AG04449 (cell line): ENCODE measurements around the gene CPNE1.

Source experiments
- CTCF ChIA-PET: fragments of 350-600 bp; formaldehyde crosslinking; extraction: SDS; loops from one replicate; lab custom pipeline; 2021; ENCODE audit warnings: antibody characterized with exemption; lab: Yijun Ruan, JAX
- POLR2A ChIA-PET: fragments of 400-600, 350-600 bp; formaldehyde crosslinking; extraction: SDS; loops from one replicate; lab custom pipeline; 2020; ENCODE audit warnings: antibody characterized with exemption, inconsistent platforms; lab: Yijun Ruan, JAX
- DNase-seq: peaks from one replicate; pipeline ENCODE4 v3.0.0-alpha.2; 2010; ENCODE audit warnings: low read depth, low spot score
- H3K4me3 ChIP-seq: 2 replicates; pipeline ENCODE4 v1.5.1; 2011; ENCODE audit warnings: low read depth, mild to moderate bottlenecking, control low read depth, low read length
- TF ChIP-seq, protein P1 (sequence below): IDR thresholded peaks from one replicate; pipeline ENCODE4 v1.5.1; 2011; ENCODE audit warnings: mild to moderate bottlenecking, moderate library complexity, low read length, control low read depth, inconsistent platforms; ENCODE audit not compliant: insufficient read depth; ENCODE audit errors: missing control alignments

Gene CPNE1

GRCh38 chr20:35663516-35664465 lies 909 bp downstream of the CPNE1 start:
- DNase-seq = no peak
- CTCF ChIA-PET = interaction anchor here (0.7 to 1.9 kb wide), 6 partner anchors 9 to 259 kb away, joined by 3 to 6 read pairs (median 3); no protein-coding TSS in a partner anchor

DNA sequence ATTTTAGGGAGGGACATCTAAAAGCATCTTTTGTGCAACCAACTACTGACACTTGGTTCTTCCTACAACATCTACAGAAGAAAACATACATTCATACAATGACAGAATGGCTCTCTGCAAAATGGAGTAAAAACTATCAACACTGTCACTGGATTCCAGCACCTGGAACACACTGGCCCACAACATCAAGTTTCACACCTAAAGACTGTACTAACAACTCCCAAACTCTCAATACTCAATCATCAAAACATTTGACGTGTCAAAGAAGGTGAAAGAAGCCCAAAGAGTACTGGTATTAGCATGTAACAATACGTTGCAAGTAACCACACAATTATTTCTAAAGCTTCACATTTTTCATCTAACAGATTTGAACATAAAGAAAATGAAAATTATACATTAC lies 2.1 kb downstream of the CPNE1 start:
- H3K4me3 ChIP-seq = peak overlapping the region; percentile 99
- TF ChIP-seq, protein P1, sequence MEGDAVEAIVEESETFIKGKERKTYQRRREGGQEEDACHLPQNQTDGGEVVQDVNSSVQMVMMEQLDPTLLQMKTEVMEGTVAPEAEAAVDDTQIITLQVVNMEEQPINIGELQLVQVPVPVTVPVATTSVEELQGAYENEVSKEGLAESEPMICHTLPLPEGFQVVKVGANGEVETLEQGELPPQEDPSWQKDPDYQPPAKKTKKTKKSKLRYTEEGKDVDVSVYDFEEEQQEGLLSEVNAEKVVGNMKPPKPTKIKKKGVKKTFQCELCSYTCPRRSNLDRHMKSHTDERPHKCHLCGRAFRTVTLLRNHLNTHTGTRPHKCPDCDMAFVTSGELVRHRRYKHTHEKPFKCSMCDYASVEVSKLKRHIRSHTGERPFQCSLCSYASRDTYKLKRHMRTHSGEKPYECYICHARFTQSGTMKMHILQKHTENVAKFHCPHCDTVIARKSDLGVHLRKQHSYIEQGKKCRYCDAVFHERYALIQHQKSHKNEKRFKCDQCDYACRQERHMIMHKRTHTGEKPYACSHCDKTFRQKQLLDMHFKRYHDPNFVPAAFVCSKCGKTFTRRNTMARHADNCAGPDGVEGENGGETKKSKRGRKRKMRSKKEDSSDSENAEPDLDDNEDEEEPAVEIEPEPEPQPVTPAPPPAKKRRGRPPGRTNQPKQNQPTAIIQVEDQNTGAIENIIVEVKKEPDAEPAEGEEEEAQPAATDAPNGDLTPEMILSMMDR = no peak
- ChIA-PET POLR2A (no interaction called here), CTCF (interaction anchor here (0.8 kb wide), 1 partner anchor 44 kb away, joined by 3 read pairs; no protein-coding TSS in a partner anchor)
- no peak for DNase-seq

More at GRCh38 chr20:35663516-35664465, 909 bp downstream of the CPNE1 start:
- POLR2A ChIA-PET = interaction anchor here (0.7 to 1.4 kb wide), 3 partner anchors 45 to 220 kb away, joined by 3 to 8 read pairs (median 3); no protein-coding TSS in a partner anchor
- TF ChIP-seq, protein P1 = no peak
- H3K4me3 ChIP-seq = peak overlapping the region; percentile 99

GRCh38 chr20:35661908-35662307 lies 2.8 kb downstream of the CPNE1 start:
- ChIA-PET POLR2A (no interaction called here), CTCF (interaction anchor here (1.2 kb wide), 1 partner anchor 198 kb away, joined by 3 read pairs; no protein-coding TSS in a partner anchor)
- TF ChIP-seq, protein P1 = no peak
- H3K4me3 ChIP-seq = peak overlapping the region; percentile 99
- DNase-seq = no peak

DNA sequence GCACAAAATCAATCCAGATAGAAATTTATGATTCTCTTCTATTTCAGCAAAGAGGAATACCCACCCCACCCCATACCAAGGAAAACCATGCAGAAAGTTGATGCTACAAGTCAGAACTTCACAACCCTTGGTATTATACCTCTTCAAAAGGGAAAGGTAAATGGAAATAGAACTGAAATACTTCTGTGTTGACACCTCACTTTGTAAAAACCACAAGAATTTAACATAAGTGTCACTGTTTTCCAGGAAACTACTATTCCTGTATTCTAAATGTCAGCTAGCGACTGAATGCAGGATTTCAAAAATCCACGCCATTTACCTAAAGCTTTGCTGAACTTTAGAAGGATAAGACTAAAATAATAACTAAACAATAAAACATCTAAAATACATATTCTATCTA lies 3.6 kb downstream of the CPNE1 start:
- TF ChIP-seq, protein P1 = no peak
- no peak overlapping the region for H3K4me3 ChIP-seq
- ChIA-PET CTCF (interaction anchor here (1.2 kb wide), 2 partner anchors 197 to 331 kb away, joined by 3 to 4 read pairs; no protein-coding TSS in a partner anchor), POLR2A (no interaction called here)
- no peak for DNase-seq

DNA sequence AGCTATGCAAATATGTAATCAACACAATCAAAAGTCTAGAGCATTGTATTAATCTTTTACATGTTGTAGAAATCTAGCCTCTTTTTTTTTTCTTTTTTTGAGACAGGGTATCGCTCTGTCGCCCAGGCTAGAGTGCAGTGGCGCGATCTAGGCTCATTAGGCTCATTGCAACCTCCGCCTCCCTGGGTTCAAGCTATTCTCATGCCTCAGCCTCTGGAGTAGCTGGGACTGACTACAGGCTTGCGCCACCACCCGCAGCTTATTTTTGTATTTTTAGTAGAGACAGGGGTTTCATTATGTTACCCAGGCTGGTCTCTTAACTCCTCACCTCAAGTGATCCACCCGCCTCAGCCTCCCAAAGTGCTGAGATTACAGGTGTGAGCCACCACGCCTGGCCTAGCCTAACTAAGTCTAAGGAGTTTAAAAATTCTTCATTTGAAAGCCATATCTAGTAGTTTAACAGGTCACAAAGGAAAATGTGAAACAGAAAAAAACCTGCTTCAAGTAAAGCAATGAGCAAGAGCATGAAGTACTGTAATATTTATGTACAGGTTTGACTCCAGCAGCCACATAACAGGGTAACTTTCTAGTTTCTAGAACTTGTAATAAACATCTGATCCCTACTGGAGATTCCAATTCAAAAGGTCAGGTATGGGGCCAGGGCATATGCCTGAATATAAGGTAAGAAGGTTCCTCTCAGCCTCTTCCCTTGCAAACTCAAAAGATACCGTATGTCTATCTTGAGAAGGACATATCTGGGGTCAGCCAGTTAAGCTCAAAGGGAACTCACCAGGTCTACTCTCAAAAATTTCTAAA lies 4.4 kb downstream of the CPNE1 start:
- TF ChIP-seq, protein P1 = no peak
- no peak for DNase-seq
- H3K4me3 ChIP-seq = no peak overlapping the region
- ChIA-PET CTCF (interaction anchor here (1.2 kb wide), 2 partner anchors 196 to 332 kb away, joined by 3 to 4 read pairs; no protein-coding TSS in a partner anchor), POLR2A (no interaction called here)

GRCh38 chr20:35657271-35657670 lies 7.4 kb downstream of the CPNE1 start:
- TF ChIP-seq, protein P1 = no peak
- POLR2A ChIA-PET = no interaction called here

More at GRCh38 chr20:35657271-35657670, 7.4 kb downstream of the CPNE1 start:
- H3K4me3 ChIP-seq = no peak overlapping the region
- CTCF ChIA-PET = no interaction called here
- DNase-seq = no peak
